ENCODE data around the gene HCFC1R1.

DNA sequence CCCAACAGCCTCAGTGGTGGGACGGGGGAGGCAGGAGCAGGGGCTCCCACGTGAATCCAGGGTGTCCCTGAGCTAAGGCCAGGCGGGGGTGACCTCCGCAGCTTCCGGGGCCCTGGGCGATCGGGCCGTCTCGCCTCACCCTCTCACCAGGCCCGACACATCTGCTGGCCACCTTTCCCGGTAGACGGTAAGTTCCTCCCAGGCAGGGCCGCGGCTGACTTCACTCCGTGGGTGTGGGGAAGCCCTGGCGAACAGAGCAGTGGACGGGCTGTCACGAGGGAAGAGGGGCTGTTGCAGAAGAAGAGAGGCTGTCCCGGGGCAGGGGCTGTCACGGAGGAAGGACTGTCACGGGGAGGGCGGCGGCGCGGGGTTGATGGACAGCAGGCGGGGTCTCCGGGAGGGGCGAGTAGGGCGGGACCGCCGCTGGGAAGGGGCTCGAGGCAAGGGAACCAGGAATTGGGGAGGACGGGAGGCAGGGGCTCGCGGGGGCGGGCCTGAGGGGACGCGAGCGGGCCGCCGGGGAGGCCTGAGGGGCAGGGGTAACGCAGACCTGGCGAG is 44.0 kb downstream of the HCFC1R1 start:
- TF ChIP-seq, protein P1, sequence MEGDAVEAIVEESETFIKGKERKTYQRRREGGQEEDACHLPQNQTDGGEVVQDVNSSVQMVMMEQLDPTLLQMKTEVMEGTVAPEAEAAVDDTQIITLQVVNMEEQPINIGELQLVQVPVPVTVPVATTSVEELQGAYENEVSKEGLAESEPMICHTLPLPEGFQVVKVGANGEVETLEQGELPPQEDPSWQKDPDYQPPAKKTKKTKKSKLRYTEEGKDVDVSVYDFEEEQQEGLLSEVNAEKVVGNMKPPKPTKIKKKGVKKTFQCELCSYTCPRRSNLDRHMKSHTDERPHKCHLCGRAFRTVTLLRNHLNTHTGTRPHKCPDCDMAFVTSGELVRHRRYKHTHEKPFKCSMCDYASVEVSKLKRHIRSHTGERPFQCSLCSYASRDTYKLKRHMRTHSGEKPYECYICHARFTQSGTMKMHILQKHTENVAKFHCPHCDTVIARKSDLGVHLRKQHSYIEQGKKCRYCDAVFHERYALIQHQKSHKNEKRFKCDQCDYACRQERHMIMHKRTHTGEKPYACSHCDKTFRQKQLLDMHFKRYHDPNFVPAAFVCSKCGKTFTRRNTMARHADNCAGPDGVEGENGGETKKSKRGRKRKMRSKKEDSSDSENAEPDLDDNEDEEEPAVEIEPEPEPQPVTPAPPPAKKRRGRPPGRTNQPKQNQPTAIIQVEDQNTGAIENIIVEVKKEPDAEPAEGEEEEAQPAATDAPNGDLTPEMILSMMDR (IDR thresholded peaks at IDR 0.05): no peak
- TF ChIP-seq POLR2A (IDR thresholded peaks at IDR 0.05): no peak
